ENCODE results near the gene MORN1.

MORN1 gene

GRCh38 chr1:2433936-2434655, 42.7 kb upstream of the MORN1 start:
- Histone ChIP-seq H3K4me3 (ENCODE audit: insufficient read depth, low read depth, low read length, poor library complexity, severe bottlenecking) (no peak overlapping the region), H3K27ac (ENCODE audit: insufficient read depth, low read length, poor library complexity, severe bottlenecking) (no peak overlapping the region), H3K9me3 (ENCODE audit: control insufficient read depth, low read length) (no peaks in the 10 kb centered on the region), H3K27me3 (replicated peaks; ENCODE audit: control insufficient read depth, insufficient read depth, low read length, poor library complexity, severe bottlenecking) (no peaks in the 10 kb centered on the region), H3K36me3 (ENCODE audit: control insufficient read depth, insufficient read depth, low read length) (no peaks in the 10 kb centered on the region), H3K4me1 (ENCODE audit: control insufficient read depth, insufficient read depth, low read length, poor library complexity, severe bottlenecking) (no peaks in the 10 kb centered on the region)
- DNase-seq: no peak

GRCh38 chr1:2433196-2433595, 41.8 kb upstream of the MORN1 start:
- no peak overlapping the region for H3K4me3 ChIP-seq (ENCODE audit: insufficient read depth, low read depth, low read length, poor library complexity, severe bottlenecking)
- no peak for DNase-seq
- H3K27ac ChIP-seq (ENCODE audit: insufficient read depth, low read length, poor library complexity, severe bottlenecking): no peak overlapping the region
- H3K4me1 ChIP-seq (ENCODE audit: control insufficient read depth, insufficient read depth, low read length, poor library complexity, severe bottlenecking): no peaks in the 10 kb centered on the region
- no peaks in the 10 kb centered on the region for H3K9me3 ChIP-seq (ENCODE audit: control insufficient read depth, low read length)
- H3K36me3 ChIP-seq (ENCODE audit: control insufficient read depth, insufficient read depth, low read length): no peaks in the 10 kb centered on the region
- H3K27me3 ChIP-seq (replicated peaks; ENCODE audit: control insufficient read depth, insufficient read depth, low read length, poor library complexity, severe bottlenecking): no peaks in the 10 kb centered on the region

DNA sequence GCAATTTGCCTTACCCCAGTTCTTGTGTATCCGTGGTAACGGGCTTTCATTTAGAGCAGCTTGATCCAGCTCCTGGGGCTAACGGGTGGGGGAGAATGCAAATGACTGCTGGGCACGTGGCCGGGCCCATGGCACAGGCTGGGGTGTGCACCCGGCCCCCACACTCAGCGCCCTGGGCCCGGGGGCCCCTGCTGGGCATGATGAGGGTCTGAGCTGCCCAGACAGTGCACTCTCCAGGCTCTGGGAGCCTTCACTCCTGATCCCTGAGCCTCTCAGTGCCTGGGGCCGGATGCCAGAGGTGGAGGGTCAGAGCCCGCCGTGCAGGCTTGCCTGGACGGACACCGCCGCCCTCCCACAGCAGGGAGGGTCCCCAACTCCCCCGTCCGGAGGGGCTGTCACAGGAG, 41.1 kb upstream of the MORN1 start:
- H3K9me3 ChIP-seq (ENCODE audit: control insufficient read depth, low read length): no peaks in the 10 kb centered on the region
- H3K4me3 ChIP-seq (ENCODE audit: insufficient read depth, low read depth, low read length, poor library complexity, severe bottlenecking): no peak overlapping the region
- H3K4me1 ChIP-seq (ENCODE audit: control insufficient read depth, insufficient read depth, low read length, poor library complexity, severe bottlenecking): no peaks in the 10 kb centered on the region
- H3K27ac ChIP-seq (ENCODE audit: insufficient read depth, low read length, poor library complexity, severe bottlenecking): no peak overlapping the region
- no peaks in the 10 kb centered on the region for H3K27me3 ChIP-seq (replicated peaks; ENCODE audit: control insufficient read depth, insufficient read depth, low read length, poor library complexity, severe bottlenecking)
- DNase-seq: no peak
- H3K36me3 ChIP-seq (ENCODE audit: control insufficient read depth, insufficient read depth, low read length): no peaks in the 10 kb centered on the region

DNA sequence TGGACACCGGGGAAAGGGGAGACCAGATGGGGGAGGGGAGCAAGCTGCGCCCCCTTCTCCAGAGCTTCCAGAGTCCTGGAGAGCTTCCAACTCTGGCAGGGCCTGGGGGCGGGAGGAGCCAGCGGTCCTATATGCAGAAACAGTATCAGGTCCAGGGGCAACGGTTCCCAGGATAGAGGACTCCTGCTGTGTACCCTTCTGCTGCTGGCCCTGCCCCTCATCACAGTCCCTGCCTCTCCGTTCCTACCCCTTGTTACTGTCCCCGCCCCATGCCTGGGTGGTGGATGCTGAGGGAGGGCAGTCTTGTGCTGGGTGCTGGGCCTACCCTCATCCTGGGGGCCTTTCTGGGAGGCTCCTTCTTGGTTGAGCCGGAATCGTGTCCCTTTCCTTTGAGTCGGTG, 40.2 kb upstream of the MORN1 start:
- no peaks in the 10 kb centered on the region for H3K36me3 ChIP-seq (ENCODE audit: control insufficient read depth, insufficient read depth, low read length)
- no peak overlapping the region for H3K27ac ChIP-seq (ENCODE audit: insufficient read depth, low read length, poor library complexity, severe bottlenecking)
- DNase-seq: no peak
- H3K4me1 ChIP-seq (ENCODE audit: control insufficient read depth, insufficient read depth, low read length, poor library complexity, severe bottlenecking): no peaks in the 10 kb centered on the region
- no peaks in the 10 kb centered on the region for H3K27me3 ChIP-seq (replicated peaks; ENCODE audit: control insufficient read depth, insufficient read depth, low read length, poor library complexity, severe bottlenecking)
- no peaks in the 10 kb centered on the region for H3K9me3 ChIP-seq (ENCODE audit: control insufficient read depth, low read length)
- H3K4me3 ChIP-seq (ENCODE audit: insufficient read depth, low read depth, low read length, poor library complexity, severe bottlenecking): no peak overlapping the region

DNA sequence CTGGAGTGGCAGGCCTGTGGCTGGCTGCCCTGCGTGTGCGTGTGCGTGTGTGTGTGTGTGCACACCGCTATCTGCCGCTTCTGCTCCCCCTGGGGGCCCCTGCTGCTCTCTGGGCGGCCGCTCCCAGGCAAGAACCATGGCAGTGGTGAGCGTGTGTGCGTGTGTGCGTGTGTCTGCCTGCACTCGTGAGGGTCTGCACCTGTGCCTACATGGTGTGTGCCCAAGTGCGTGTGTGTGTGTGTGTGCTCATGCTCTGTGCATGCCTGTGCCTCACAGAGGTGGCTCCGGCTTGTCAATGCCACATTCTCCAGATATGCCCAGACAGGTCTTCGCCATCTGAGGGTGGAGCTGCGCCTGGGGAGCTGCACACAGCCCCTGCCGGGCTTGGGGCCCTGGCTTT, 39.7 kb upstream of the MORN1 start:
- DNase-seq: no peak
- Histone ChIP-seq H3K4me1 (ENCODE audit: control insufficient read depth, insufficient read depth, low read length, poor library complexity, severe bottlenecking) (no peaks in the 10 kb centered on the region), H3K4me3 (ENCODE audit: insufficient read depth, low read depth, low read length, poor library complexity, severe bottlenecking) (no peak overlapping the region), H3K27me3 (replicated peaks; ENCODE audit: control insufficient read depth, insufficient read depth, low read length, poor library complexity, severe bottlenecking) (no peaks in the 10 kb centered on the region), H3K27ac (ENCODE audit: insufficient read depth, low read length, poor library complexity, severe bottlenecking) (no peak overlapping the region), H3K36me3 (ENCODE audit: control insufficient read depth, insufficient read depth, low read length) (no peaks in the 10 kb centered on the region), H3K9me3 (ENCODE audit: control insufficient read depth, low read length) (no peaks in the 10 kb centered on the region)

DNA sequence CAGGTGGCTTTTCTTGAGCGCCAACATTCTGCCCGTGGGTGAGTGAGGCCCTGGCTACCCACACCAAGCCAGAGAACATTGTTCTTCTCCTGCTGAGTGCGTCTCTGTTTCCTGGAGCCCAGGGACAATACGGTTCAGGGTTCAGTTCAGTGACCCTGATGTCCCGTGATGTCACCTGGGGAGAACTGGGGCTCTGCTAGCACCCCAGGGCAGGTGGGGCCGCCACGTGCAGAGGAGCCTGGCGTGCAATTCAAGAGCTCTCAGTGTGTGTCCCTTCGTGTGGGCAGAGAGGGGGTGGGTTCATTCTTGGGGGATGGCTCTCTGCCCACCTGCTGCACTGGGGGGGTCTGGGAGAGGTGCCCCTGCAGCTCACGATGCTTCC, 39.2 kb upstream of the MORN1 start:
- no peak for DNase-seq
- Histone ChIP-seq H3K4me1 (ENCODE audit: control insufficient read depth, insufficient read depth, low read length, poor library complexity, severe bottlenecking) (no peaks in the 10 kb centered on the region), H3K27ac (ENCODE audit: insufficient read depth, low read length, poor library complexity, severe bottlenecking) (no peak overlapping the region), H3K36me3 (ENCODE audit: control insufficient read depth, insufficient read depth, low read length) (no peaks in the 10 kb centered on the region), H3K27me3 (replicated peaks; ENCODE audit: control insufficient read depth, insufficient read depth, low read length, poor library complexity, severe bottlenecking) (no peaks in the 10 kb centered on the region), H3K4me3 (ENCODE audit: insufficient read depth, low read depth, low read length, poor library complexity, severe bottlenecking) (no peak overlapping the region), H3K9me3 (ENCODE audit: control insufficient read depth, low read length) (no peaks in the 10 kb centered on the region)

DNA sequence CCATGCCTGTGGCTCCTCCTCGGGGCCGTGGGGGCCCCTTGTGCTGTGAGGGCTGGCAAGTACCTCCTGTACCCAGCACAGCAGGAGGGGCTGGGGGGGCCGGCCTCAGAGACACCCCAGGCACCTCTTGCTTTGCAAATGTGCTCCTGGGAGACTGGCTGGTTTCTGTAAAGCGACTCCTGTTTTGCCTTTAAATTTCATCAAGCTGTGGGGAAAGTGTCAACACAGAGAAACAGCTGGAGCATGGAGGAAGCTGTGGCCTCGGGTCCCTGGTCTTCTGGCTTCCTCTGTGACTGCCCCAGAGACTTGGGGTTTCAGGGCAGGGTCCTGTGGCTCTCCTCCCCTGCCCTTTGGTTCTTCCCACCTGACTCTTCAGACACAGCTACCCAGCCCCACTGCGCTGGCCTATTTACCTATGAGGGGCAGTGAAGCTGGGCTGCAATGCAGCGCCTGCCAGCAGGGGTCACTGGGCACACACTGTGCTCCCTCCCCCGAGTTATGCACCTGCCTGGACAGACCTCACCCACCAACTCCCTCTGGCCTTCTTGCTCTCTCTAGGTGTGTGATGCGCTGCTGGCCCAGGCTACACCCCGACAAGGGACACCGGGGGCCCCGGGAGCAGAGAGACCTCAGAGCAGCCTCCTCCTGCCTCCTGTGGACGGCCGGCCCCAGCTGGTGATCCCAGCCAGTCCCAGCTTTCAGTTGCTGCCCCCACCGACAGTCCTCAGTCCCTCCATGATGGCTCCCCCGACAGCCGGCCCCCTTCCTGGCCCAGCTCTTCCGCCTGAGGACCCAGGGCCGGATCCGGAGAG, 38.6 kb upstream of the MORN1 start:
- no peaks in the 10 kb centered on the region for H3K36me3 ChIP-seq (ENCODE audit: control insufficient read depth, insufficient read depth, low read length)
- no peak for DNase-seq
- H3K4me1 ChIP-seq (ENCODE audit: control insufficient read depth, insufficient read depth, low read length, poor library complexity, severe bottlenecking): no peaks in the 10 kb centered on the region
- no peak overlapping the region for H3K4me3 ChIP-seq (ENCODE audit: insufficient read depth, low read depth, low read length, poor library complexity, severe bottlenecking)
- no peaks in the 10 kb centered on the region for H3K27me3 ChIP-seq (replicated peaks; ENCODE audit: control insufficient read depth, insufficient read depth, low read length, poor library complexity, severe bottlenecking)
- no peak overlapping the region for H3K27ac ChIP-seq (ENCODE audit: insufficient read depth, low read length, poor library complexity, severe bottlenecking)
- no peaks in the 10 kb centered on the region for H3K9me3 ChIP-seq (ENCODE audit: control insufficient read depth, low read length)

GRCh38 chr1:2428490-2428889, 37.1 kb upstream of the MORN1 start:
- Histone ChIP-seq H3K4me1 (ENCODE audit: control insufficient read depth, insufficient read depth, low read length, poor library complexity, severe bottlenecking) (no peaks in the 10 kb centered on the region), H3K27ac (ENCODE audit: insufficient read depth, low read length, poor library complexity, severe bottlenecking) (no peak overlapping the region), H3K27me3 (replicated peaks; ENCODE audit: control insufficient read depth, insufficient read depth, low read length, poor library complexity, severe bottlenecking) (no peaks in the 10 kb centered on the region), H3K9me3 (ENCODE audit: control insufficient read depth, low read length) (no peaks in the 10 kb centered on the region), H3K36me3 (ENCODE audit: control insufficient read depth, insufficient read depth, low read length) (no peaks in the 10 kb centered on the region), H3K4me3 (ENCODE audit: insufficient read depth, low read depth, low read length, poor library complexity, severe bottlenecking) (no peak overlapping the region)
- DNase-seq: no peak

DNA sequence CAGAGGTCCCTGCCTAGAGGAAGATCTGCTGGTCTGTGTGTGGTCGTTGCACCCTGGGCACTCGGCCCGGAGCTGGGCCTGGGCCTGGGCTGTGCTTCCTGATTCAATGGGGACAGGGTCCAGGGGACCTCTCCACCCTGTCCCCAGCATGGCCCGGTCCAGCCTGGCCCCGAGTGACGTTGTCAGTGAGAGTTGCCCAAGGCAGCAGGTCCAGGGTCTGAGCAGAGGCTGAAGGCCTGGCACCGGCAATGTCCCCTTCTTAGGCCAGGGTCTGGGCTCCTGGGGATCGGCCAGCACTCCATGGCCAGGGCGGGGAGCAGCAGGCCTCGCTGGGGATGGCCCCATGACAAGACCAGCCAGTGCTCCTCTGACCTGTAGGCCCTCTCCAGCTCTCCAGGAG, 36.6 kb upstream of the MORN1 start:
- H3K4me3 ChIP-seq (ENCODE audit: insufficient read depth, low read depth, low read length, poor library complexity, severe bottlenecking): no peak overlapping the region
- H3K27ac ChIP-seq (ENCODE audit: insufficient read depth, low read length, poor library complexity, severe bottlenecking): no peak overlapping the region
- H3K4me1 ChIP-seq (ENCODE audit: control insufficient read depth, insufficient read depth, low read length, poor library complexity, severe bottlenecking): no peaks in the 10 kb centered on the region
- H3K9me3 ChIP-seq (ENCODE audit: control insufficient read depth, low read length): no peaks in the 10 kb centered on the region
- no peak for DNase-seq
- H3K27me3 ChIP-seq (replicated peaks; ENCODE audit: control insufficient read depth, insufficient read depth, low read length, poor library complexity, severe bottlenecking): no peaks in the 10 kb centered on the region
- H3K36me3 ChIP-seq (ENCODE audit: control insufficient read depth, insufficient read depth, low read length): no peaks in the 10 kb centered on the region

DNA sequence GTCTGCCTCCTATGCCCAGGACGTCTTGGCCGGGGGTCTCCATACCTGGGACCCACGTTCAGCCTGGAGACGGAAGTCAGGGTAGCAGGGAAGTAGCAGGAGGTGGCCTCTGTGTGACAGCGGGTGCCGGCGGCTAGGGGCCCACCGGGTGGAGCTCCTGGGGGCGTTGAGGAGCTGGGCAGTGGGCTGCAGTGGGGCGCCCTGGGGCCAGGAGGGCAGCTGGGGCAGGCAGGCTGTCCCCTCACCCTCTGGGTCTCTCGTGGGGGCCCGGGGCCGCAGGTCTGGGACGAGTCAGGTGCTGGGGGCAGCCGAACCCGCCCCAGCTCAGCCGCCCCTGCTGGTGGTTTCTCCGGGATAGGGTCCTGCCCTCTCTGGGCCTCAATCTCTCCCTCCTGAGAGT, 35.7 kb upstream of the MORN1 start:
- H3K27me3 ChIP-seq (replicated peaks; ENCODE audit: control insufficient read depth, insufficient read depth, low read length, poor library complexity, severe bottlenecking): no peaks in the 10 kb centered on the region
- H3K36me3 ChIP-seq (ENCODE audit: control insufficient read depth, insufficient read depth, low read length): no peaks in the 10 kb centered on the region
- no peak for DNase-seq
- no peaks in the 10 kb centered on the region for H3K4me1 ChIP-seq (ENCODE audit: control insufficient read depth, insufficient read depth, low read length, poor library complexity, severe bottlenecking)
- no peaks in the 10 kb centered on the region for H3K9me3 ChIP-seq (ENCODE audit: control insufficient read depth, low read length)
- no peak overlapping the region for H3K27ac ChIP-seq (ENCODE audit: insufficient read depth, low read length, poor library complexity, severe bottlenecking)
- no peak overlapping the region for H3K4me3 ChIP-seq (ENCODE audit: insufficient read depth, low read depth, low read length, poor library complexity, severe bottlenecking)

Data from effector memory CD4-positive, alpha-beta T cell (primary cell).